PC-9 (cell line): ENCODE measurements around the gene KRT15.

ENCODE experiments used
- EZH2 ChIP-seq: fragments of 200-600 bp; sonication (generic); IDR thresholded peaks from 2 replicates; pipeline ENCODE4 v1.8.0; 2017; ENCODE audit warnings: antibody characterized with exemption, low read depth
- TF ChIP-seq, protein P1 (sequence below): fragments of 200-600 bp; sonication (generic); conservative IDR thresholded peaks from 2 replicates; pipeline ENCODE4 v1.6.1; 2017; ENCODE audit warnings: mixed run types, antibody characterized with exemption, mild to moderate bottlenecking, moderate library complexity

DNA sequence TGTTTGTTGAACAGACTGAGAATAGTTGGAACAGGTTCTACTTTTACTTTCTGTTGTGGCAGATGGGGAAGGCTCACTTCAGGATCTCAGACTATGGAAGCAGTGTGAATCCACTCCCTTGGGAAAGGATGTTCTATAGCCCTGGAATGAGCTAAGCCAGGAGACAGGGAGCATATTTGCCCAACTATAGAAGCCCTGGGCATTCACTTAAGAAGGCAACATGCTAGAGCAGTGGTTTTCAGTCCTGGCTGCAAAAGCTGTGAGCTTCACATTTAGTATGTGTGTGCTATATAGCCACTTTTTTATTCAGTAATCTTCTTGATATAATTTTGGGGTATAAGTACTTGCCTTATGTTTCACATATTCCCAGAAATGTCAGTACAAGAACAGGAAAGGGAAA, 50.3 kb downstream of the KRT15 start:
- TF ChIP-seq, protein P1, sequence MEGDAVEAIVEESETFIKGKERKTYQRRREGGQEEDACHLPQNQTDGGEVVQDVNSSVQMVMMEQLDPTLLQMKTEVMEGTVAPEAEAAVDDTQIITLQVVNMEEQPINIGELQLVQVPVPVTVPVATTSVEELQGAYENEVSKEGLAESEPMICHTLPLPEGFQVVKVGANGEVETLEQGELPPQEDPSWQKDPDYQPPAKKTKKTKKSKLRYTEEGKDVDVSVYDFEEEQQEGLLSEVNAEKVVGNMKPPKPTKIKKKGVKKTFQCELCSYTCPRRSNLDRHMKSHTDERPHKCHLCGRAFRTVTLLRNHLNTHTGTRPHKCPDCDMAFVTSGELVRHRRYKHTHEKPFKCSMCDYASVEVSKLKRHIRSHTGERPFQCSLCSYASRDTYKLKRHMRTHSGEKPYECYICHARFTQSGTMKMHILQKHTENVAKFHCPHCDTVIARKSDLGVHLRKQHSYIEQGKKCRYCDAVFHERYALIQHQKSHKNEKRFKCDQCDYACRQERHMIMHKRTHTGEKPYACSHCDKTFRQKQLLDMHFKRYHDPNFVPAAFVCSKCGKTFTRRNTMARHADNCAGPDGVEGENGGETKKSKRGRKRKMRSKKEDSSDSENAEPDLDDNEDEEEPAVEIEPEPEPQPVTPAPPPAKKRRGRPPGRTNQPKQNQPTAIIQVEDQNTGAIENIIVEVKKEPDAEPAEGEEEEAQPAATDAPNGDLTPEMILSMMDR = no peak
- TF ChIP-seq EZH2 = no peak
